DMS79 (cell line): ENCODE results near the gene BANP.
A peak's percentile ranks its signal among the peaks of the same experiment; 100 is the strongest.
"Not testable (repeated sequence)": the region's sequence is repeated elsewhere in the genome, so short reads cannot be mapped to it uniquely, and the experiment has no call there.

Experiments used
- DNase-seq: peaks from one replicate; lab custom pipeline; 2025; lab: John Stamatoyannopoulos, UW

Gene BANP

DNA sequence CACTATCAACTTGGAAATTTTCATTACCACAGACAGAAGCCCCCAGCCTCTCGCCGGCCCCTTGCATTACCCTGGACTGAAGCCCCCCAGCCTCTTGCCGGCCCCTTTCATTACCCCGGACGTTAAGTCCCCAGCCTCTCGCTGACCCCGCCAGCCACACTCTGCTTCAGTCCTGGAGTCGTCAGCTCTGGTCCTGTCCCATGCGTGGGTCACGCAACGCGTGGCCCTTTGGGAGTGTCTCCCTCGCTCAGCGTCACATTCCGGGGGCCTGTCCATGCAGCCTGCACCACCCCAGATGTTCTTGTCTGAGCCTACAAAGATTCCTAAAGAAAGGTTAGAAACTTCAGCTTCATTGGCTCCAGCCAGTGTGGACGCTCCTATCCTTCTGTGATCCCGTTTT is 153.1 kb downstream of the BANP start:
- DNase-seq, result not testable (repeated sequence)

- not testable (repeated sequence) for DNase-seq
Observed at GRCh38 chr16:88105574-88106140, 154.4 kb downstream of the BANP start.

DNA sequence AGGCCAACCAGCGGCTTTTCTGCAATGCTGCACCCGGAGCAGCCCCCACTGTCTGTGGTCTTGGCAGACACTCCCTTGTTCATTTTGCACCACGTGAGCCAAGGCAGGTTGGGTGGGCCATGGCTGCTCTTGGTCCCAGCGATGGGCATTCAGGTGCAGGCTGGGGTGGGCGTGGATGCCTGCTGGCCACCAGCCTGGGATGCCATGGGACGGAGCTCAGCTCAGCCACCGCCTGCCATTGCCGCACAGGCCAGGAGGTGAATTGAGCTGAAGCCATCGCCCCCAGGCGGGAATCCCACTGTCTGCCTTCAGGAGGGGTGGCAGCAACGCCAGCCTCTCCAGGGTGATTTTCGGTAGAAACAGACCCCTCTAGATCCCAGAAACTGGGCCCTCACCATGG is 155.3 kb downstream of the BANP start:
- DNase-seq, result not testable (repeated sequence)

DNA sequence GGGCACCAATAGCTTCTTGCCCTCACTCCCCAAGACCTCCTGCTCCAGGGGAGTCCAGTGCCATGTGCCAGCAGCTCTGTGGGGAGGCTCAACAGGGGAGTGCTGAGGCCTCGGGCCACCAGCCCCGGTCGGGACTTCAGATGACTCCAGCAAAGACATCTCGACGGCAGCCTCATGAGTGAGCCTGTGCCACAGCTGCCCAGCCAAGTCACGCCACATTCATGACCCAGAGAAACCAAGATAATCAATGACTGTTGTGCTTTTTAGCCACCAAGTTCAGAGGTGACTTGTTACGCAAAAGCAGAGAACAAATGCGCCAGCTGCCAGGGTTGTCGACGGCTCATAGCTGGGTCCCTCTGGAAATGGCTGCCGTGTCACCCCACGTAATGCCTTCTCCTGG is 157.5 kb downstream of the BANP start:
- DNase-seq, result no peak

DNA sequence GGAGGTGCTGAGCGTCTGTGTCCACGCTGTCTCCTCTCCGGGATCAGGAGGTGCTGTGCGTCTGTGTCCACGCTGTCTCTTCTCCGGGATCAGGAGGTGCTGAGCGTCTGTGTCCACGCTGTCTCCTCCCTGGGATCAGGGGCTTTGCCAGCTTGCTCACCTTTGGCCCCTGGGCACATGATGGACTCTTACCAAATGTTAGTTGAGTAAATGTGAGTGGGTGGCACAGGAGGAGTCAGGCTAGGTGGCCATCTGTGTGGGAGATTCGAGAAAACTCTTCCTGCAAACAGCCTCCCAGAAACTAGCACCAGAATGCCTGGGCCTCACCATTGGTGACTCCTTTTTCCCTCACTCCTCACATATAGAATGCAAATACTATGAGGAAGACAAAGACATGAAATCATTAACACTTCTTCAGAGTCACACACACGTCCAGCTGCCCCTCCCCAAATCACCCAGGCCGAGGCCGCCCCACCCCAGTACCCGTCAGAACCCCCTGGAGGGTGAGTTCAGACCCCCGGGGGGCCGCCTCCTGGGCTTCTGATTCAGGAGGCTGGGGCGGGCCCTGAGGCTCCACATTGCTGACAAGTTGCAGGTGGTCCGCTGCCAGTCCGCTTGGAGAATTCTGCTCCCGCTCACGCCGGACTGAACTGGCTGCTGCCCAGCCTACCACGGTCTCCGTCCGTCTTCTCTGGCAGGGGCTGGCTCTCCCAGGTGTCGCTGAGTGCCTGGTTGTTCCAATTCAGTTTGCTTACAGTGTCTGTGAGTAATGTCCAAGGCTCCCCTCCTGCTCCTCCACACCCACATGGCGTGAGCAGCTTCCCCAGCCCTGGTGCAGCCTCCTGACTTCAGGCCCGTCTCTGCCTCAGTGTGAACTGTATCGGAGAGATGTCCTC is 158.7 kb downstream of the BANP start:
- DNase-seq, result not testable (repeated sequence)

GRCh38 chr16:88110875-88111494 is 159.8 kb downstream of the BANP start:
- not testable (repeated sequence) for DNase-seq

- DNase-seq, result not testable (repeated sequence)
Observed at GRCh38 chr16:88111976-88112375, 160.7 kb downstream of the BANP start.

DNA sequence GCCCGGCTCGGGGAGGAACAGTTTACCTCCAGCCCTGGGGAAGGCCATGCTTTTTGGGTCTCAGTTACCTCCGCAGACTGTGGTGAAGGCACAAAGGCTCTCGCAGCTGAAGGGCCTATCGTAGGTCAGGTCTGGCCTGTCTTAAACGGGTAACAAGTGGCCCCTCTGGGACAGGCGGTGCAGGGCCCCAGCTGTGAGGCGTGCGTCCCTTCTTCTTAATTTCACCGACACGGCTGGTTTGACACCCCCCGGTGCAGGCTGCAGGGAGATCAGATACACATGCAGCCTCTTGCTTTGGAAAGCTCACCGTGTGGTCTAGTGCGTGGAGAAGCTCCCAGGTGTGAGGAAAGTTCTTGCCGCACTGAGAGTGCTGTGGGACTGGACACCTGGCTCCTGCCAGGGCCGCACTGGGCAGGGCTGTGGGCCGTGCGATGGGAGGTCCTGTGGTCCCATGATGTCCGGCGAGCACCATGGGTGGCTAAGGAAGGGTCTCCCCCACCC is 162.4 kb downstream of the BANP start:
- DNase-seq, result no peak

DNA sequence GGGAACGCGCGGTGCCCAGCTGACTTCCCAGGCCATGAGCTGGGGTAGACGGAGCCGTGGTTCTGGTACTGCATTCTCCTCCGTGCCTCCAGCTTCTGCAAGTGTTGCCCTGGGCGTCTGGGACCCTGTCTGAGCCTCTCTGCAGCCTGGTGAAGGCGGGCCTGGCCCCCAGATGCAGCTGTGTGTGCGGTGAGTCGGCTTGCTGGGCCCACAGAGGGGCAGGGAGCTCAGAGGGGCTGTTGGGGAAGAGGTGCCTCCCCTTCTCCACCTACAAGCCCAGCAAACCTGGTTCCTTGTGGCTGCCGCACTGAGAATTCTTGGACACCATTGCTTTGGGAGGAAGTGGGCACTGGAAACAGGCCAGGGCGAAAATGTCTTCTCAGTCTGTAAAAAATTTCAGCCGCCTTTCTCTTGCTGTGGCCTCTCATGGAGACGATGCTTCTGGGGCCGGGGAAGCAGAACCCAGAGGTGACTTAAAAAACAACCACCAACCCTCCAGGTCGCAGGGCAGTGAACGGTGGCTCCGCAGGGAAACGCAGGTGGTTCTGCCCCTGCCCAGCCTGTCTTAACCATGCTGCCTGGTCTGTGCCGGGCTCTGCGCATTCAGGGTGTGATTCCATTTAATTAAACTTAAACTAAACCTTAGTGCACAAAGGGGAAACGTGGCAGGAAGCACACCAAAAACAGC is 163.5 kb downstream of the BANP start:
- DNase-seq, result not testable (repeated sequence)

- peak; percentile 37 for DNase-seq
Observed at GRCh38 chr16:88116121-88116520, 164.9 kb downstream of the BANP start.

GRCh38 chr16:88117476-88117868 is 166.2 kb downstream of the BANP start:
- no peak for DNase-seq

- DNase-seq, result no peak
Observed at GRCh38 chr16:88118376-88118775, 167.1 kb downstream of the BANP start.

- DNase-seq, result not testable (repeated sequence)
Observed at GRCh38 chr16:88118852-88119741, 167.9 kb downstream of the BANP start.

GRCh38 chr16:88119881-88120751 is 168.9 kb downstream of the BANP start:
- not testable (repeated sequence) for DNase-seq

GRCh38 chr16:88120812-88121211 is 169.6 kb downstream of the BANP start:
- no peak for DNase-seq

DNA sequence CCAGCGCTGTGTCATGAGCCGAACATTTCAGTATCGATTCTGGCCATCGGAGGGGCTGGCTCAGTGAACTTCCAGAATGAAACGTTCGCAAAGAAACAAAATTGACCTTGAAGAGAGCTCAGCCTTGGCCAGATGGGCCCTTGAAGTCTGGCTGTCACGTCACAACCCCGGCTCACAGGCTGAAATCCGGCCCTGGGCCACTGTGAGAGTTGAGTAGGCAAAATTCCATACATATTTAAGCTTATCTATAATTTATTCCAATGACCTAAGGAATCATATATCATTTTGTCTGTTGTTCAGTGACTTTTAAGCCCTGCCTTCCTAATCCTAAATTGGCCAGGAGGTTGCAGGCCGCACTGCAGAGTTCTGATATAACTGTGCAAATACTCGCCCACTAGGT is 170.2 kb downstream of the BANP start:
- DNase-seq, result not testable (repeated sequence)

DNA sequence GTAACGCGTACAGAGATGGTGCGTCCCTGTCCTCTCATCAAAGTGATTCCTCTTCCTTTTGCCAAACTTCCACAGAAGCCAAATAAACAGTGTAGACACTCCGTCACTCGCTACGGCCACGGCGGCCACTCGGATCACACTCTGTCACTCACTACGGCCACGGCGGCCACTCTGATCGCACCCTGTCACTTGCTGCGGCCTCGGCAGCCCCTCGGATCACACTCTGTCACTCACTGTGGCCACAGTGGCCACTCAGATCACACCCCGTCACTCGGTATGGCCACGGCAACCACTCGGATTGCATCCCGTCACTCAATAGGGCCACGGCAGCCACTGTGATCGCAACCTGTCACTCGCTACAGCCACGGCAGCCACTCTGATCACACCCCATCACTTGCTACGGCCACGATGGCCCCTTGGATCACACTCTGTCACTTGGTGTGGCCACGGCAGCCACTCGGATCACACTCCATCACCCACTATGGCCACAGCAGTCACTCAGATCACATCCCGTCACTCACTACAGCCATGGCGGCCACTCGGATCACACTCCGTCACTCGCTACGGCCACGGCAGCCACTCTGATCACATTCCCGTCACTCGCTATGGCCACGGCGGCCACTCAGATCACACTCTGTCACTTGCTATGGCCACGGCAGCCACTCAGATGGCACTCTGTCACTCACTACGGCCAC is 170.8 kb downstream of the BANP start:
- no peak for DNase-seq
